HepG2 (cell line): Measurements from ENCODE around the gene BTBD19. TPM values are rescaled to one million over a fixed set of nuclear protein-coding genes. Genes with fewer than 3 reads are reported as not detected.

ENCODE experiments used
- CHD4 ChIP-seq: fragments of 200-600 bp; sonication (generic); IDR thresholded peaks from 2 replicates; pipeline ENCODE4 v1.7.0; 2017; ENCODE audit warnings: mild to moderate bottlenecking, low read length, borderline replicate concordance
- FOXK1 ChIP-seq: sonication (generic); formaldehyde crosslinking; IDR thresholded peaks from 2 replicates; pipeline ENCODE4 v1.4.0; 2020; ENCODE audit warnings: low read depth, missing genetic modification reagents, borderline replicate concordance
- GPN1 ChIP-seq: sonication (generic); formaldehyde crosslinking; IDR thresholded peaks from 2 replicates; pipeline ENCODE4 v1.5.1; 2020; ENCODE audit warnings: missing genetic modification reagents, borderline replicate concordance
- IRX3 ChIP-seq: sonication (generic); formaldehyde crosslinking; IDR thresholded peaks from 2 replicates; pipeline ENCODE4 v1.8.1; 2023; ENCODE audit warnings: mild to moderate bottlenecking, low read depth, missing genetic modification reagents, borderline replicate concordance
- KLF16 ChIP-seq, 2 experiments: sonication (generic) in 1 of 2; formaldehyde crosslinking in 1 of 2; IDR thresholded peaks; 2 replicates each; pipeline versions ENCODE4 v1.6.1 to v1.8.0; 2016 to 2023; ENCODE audit warnings: missing genetic modification reagents in 2 of 2, missing compliant biosample characterization in 1 of 2
- MED13 ChIP-seq: sonication (generic); formaldehyde crosslinking; IDR thresholded peaks from 2 replicates; pipeline ENCODE4 v1.5.0; 2020; ENCODE audit warnings: missing genetic modification reagents
- MTA1 ChIP-seq: sonication (generic); formaldehyde crosslinking; IDR thresholded peaks from 2 replicates; pipeline ENCODE4 v1.4.0; 2020; ENCODE audit warnings: missing genetic modification reagents, mild to moderate bottlenecking, borderline replicate concordance
- PRDM15 ChIP-seq: sonication (generic); formaldehyde crosslinking; IDR thresholded peaks from 2 replicates; pipeline ENCODE4 v1.4.0; 2020; ENCODE audit warnings: missing genetic modification reagents
- SMARCE1 ChIP-seq: fragments of 450-650 bp; IDR thresholded peaks from 2 replicates; pipeline ENCODE4 v1.6.1; 2017; ENCODE audit warnings: borderline replicate concordance
- ZNF615 ChIP-seq: sonication (generic); formaldehyde crosslinking; IDR thresholded peaks from 2 replicates; pipeline ENCODE4 v1.5.0; 2020; ENCODE audit warnings: mild to moderate bottlenecking, missing genetic modification reagents, borderline replicate concordance
- ZNF777 ChIP-seq: sonication (generic); formaldehyde crosslinking; IDR thresholded peaks from 2 replicates; pipeline ENCODE4 v1.4.0; 2020; ENCODE audit warnings: missing genetic modification reagents
- ZNF816 ChIP-seq: sonication (generic); formaldehyde crosslinking; IDR thresholded peaks from 2 replicates; pipeline ENCODE4 v1.8.0; 2022; ENCODE audit warnings: missing genetic modification reagents, mild to moderate bottlenecking, borderline replicate concordance
- ZNF850 ChIP-seq: sonication (generic); formaldehyde crosslinking; conservative IDR thresholded peaks from 2 replicates; pipeline ENCODE4 v1.9.0; 2021; ENCODE audit warnings: mild to moderate bottlenecking, missing genetic modification reagents
- polyA plus RNA-seq, 8 experiments: library from polyadenylated mRNA; depleted of rRNA in 3 of 8; stranded (reverse) in 7 of 8; unstranded in 1 of 8; fragments of >200 nt; fragmentation: Illumina TruSeq in 4 of 8; extraction: Trizol in 4 of 8; gene quantifications; 2 replicates each; pipeline versions ENCODE4 v1.2.1 to v1.2.3, GENCODE V29; 2011 to 2016; ENCODE audit warnings: low read depth in 4 of 8, missing spikeins in 1 of 8, mixed read lengths in 1 of 8; ENCODE audit not compliant: insufficient read depth in 1 of 8
- total RNA-seq, 5 experiments: library from RNA; depleted of rRNA; stranded (reverse); fragments of >200 nt; fragmentation: Illumina TruSeq; extraction: Trizol; gene quantifications; 2 replicates each; pipeline ENCODE4 v1.2.3, GENCODE V29; 2016; ENCODE audit warnings: low read depth in 1 of 5
- TF ChIP-seq, protein P1 (sequence below): fragments of 450-650 bp; IDR thresholded peaks from 2 replicates; pipeline ENCODE4 v1.6.1; 2016
- TF ChIP-seq, protein P2 (sequence below): sonication (generic); formaldehyde crosslinking; IDR thresholded peaks from 2 replicates; pipeline ENCODE4 v1.4.0; 2020; ENCODE audit warnings: missing genetic modification reagents
- TF ChIP-seq, protein P3 (sequence below): sonication (generic); formaldehyde crosslinking; IDR thresholded peaks from 2 replicates; pipeline ENCODE4 v1.4.0; 2020; ENCODE audit warnings: missing genetic modification reagents
- TF ChIP-seq, protein P4 (sequence below): sonication (generic); formaldehyde crosslinking; IDR thresholded peaks from 2 replicates; pipeline ENCODE4 v1.5.0; 2020; ENCODE audit warnings: missing genetic modification reagents

BTBD19 gene
- total and polyA plus RNA-seq, 2 of the 13 experiments (the other 11 are each of a cell fraction or from before 2014, with no cell fraction given), result 2.7 to 6.7 TPM

DNA sequence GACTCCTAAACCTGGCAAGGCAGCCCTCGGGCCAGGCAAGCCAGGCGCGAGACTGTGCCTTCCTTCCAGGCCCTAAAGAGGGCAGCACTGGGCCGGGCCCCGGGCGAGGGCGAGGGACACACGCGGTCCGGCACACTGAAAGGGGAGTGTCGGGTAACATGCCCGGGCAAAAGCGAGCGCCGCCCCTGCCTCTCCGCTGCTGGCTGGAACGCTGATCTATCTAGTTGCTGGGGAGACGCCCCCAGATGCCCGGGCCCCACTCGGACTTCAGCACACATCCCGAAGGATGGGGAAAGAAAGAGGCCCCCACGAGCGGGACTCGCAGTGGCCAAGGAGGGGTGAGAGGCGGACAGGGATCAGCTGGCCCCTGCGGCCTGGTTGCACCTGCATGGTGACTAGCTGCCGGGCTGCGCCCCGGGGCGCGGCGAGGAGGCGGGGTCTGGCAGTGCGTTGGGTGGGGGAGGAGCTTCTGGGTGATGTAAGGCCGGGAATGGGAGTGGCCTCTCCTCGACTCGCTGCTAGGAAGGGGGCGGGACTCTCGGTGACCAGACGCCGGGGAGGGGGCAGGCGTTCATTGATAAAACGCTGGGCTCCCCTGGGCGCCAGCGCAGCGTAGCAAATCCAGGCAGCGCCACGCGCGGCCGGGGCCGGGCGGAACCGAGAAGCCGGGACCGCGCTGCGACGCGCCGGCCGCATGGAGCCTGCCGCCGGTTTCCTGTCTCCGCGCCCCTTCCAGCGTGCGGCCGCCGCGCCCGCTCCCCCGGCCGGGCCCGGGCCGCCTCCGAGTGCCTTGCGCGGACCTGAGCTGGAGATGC is 8.3 kb upstream of the BTBD19 start, which contains the start of gene PLK3 (continued):
- TF ChIP-seq FOXK1, result peak; percentile 29; the same call in 1 of the 2 replicates
- TF ChIP-seq, protein P1, sequence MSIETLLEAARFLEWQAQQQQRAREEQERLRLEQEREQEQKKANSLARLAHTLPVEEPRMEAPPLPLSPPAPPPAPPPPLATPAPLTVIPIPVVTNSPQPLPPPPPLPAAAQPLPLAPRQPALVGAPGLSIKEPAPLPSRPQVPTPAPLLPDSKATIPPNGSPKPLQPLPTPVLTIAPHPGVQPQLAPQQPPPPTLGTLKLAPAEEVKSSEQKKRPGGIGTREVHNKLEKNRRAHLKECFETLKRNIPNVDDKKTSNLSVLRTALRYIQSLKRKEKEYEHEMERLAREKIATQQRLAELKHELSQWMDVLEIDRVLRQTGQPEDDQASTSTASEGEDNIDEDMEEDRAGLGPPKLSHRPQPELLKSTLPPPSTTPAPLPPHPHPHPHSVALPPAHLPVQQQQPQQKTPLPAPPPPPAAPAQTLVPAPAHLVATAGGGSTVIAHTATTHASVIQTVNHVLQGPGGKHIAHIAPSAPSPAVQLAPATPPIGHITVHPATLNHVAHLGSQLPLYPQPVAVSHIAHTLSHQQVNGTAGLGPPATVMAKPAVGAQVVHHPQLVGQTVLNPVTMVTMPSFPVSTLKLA, result peak; percentile 74
- no peak for TF ChIP-seq SMARCE1
- TF ChIP-seq ZNF850 (CRISPR knock-in tag), result 0 out of 2 replicates have a peak, but pooled peaks have one; percentile 37
- no peak for TF ChIP-seq CHD4
- TF ChIP-seq ZNF816 (CRISPR knock-in tag), result peak; percentile 98
- TF ChIP-seq, protein P2, sequence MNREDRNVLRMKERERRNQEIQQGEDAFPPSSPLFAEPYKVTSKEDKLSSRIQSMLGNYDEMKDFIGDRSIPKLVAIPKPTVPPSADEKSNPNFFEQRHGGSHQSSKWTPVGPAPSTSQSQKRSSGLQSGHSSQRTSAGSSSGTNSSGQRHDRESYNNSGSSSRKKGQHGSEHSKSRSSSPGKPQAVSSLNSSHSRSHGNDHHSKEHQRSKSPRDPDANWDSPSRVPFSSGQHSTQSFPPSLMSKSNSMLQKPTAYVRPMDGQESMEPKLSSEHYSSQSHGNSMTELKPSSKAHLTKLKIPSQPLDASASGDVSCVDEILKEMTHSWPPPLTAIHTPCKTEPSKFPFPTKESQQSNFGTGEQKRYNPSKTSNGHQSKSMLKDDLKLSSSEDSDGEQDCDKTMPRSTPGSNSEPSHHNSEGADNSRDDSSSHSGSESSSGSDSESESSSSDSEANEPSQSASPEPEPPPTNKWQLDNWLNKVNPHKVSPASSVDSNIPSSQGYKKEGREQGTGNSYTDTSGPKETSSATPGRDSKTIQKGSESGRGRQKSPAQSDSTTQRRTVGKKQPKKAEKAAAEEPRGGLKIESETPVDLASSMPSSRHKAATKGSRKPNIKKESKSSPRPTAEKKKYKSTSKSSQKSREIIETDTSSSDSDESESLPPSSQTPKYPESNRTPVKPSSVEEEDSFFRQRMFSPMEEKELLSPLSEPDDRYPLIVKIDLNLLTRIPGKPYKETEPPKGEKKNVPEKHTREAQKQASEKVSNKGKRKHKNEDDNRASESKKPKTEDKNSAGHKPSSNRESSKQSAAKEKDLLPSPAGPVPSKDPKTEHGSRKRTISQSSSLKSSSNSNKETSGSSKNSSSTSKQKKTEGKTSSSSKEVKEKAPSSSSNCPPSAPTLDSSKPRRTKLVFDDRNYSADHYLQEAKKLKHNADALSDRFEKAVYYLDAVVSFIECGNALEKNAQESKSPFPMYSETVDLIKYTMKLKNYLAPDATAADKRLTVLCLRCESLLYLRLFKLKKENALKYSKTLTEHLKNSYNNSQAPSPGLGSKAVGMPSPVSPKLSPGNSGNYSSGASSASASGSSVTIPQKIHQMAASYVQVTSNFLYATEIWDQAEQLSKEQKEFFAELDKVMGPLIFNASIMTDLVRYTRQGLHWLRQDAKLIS, result no peak
- no peak; the same call in 1 of the 2 replicates for TF ChIP-seq MED13 (CRISPR knock-in tag)
- TF ChIP-seq ZNF615 (CRISPR knock-in tag), result peak; percentile 78; the same call in 1 of the 2 replicates
- no peak; the same call in 1 of the 2 replicates for TF ChIP-seq ZNF777 (CRISPR knock-in tag)
- peak; percentile 57; the same call in 1 of the 2 replicates for TF ChIP-seq MTA1
- TF ChIP-seq KLF16 (CRISPR knock-in tag; IDR thresholded peaks at IDR 0.05), result peak in 1 of 2 experiments; percentile 90; a peak in 2 of 4 replicates
- TF ChIP-seq, protein P3, sequence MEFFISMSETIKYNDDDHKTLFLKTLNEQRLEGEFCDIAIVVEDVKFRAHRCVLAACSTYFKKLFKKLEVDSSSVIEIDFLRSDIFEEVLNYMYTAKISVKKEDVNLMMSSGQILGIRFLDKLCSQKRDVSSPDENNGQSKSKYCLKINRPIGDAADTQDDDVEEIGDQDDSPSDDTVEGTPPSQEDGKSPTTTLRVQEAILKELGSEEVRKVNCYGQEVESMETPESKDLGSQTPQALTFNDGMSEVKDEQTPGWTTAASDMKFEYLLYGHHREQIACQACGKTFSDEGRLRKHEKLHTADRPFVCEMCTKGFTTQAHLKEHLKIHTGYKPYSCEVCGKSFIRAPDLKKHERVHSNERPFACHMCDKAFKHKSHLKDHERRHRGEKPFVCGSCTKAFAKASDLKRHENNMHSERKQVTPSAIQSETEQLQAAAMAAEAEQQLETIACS (CRISPR knock-in tag), result no peak
- no peak for TF ChIP-seq IRX3 (CRISPR knock-in tag)
- TF ChIP-seq GPN1 (CRISPR knock-in tag), result no peak
- TF ChIP-seq, protein P4, sequence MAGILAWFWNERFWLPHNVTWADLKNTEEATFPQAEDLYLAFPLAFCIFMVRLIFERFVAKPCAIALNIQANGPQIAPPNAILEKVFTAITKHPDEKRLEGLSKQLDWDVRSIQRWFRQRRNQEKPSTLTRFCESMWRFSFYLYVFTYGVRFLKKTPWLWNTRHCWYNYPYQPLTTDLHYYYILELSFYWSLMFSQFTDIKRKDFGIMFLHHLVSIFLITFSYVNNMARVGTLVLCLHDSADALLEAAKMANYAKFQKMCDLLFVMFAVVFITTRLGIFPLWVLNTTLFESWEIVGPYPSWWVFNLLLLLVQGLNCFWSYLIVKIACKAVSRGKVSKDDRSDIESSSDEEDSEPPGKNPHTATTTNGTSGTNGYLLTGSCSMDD (CRISPR knock-in tag), result no peak
- TF ChIP-seq PRDM15 (CRISPR knock-in tag), result no peak
